ENCODE results near the gene ST3GAL3.

- no peak for TF ChIP-seq POLR2A (IDR thresholded peaks at IDR 0.05; ENCODE audit: low read depth, low read length)
- TF ChIP-seq MAX (IDR thresholded peaks at IDR 0.05; ENCODE audit: insufficient read depth, insufficient read length), result no peak
Measured at GRCh38 chr1:43850591-43851233, 143.4 kb downstream of the ST3GAL3 start.
